Calu3 (cell line): Measurements from ENCODE around the gene SEBOX. TPM values are rescaled to one million over a fixed set of nuclear protein-coding genes. Genes with fewer than 3 reads are reported as not detected.

Experiments
- BruUV-seq: library from RNA; stranded (reverse); fragments of 400-500 nt; replicated peaks from 2 replicates; lab custom pipeline; 2021; lab: Mats Ljungman, UMichigan
- CTCF ChIA-PET: fragments of 300-600 bp; sonication (Branson Sonifier 250); formaldehyde crosslinking; loops from one replicate; lab custom pipeline; 2022; ENCODE audit warnings: antibody characterized with exemption; lab: Charles Lee
- DNase-seq: peaks from one replicate; pipeline ENCODE4 v3.0.0; 2022
- H3K27ac Mint-ChIP-seq: one replicate; pipeline ENCODE4 v1.8.0; 2022; ENCODE audit warnings: mixed read lengths; ENCODE audit not compliant: unreplicated experiment
- H3K27me3 Mint-ChIP-seq: one replicate; pipeline ENCODE4 v1.8.0; 2022; ENCODE audit warnings: mixed read lengths; ENCODE audit not compliant: unreplicated experiment
- H3K36me3 Mint-ChIP-seq: one replicate; pipeline ENCODE4 v1.8.0; 2022; ENCODE audit warnings: mild to moderate bottlenecking, moderate library complexity, mixed read lengths; ENCODE audit not compliant: insufficient read depth, unreplicated experiment
- H3K4me1 Mint-ChIP-seq: one replicate; pipeline ENCODE4 v1.8.0; 2022; ENCODE audit warnings: mild to moderate bottlenecking, low read depth, mixed read lengths; ENCODE audit not compliant: unreplicated experiment
- H3K4me3 Mint-ChIP-seq: one replicate; pipeline ENCODE4 v1.8.0; 2022; ENCODE audit warnings: mild to moderate bottlenecking, low read depth, moderate library complexity, mixed read lengths; ENCODE audit not compliant: unreplicated experiment
- H3K9me3 Mint-ChIP-seq: one replicate; pipeline ENCODE4 v1.8.0; 2022; ENCODE audit warnings: low read depth, mixed read lengths; ENCODE audit not compliant: unreplicated experiment
- intact Hi-C: fragments of 100-400 bp; cut with micrococcal nuclease; formaldehyde crosslinking; loops from one replicate; pipeline ENCODE4 v1.10.0; 2022; ENCODE audit not compliant: unreplicated experiment
- total RNA-seq: library from RNA; stranded (reverse); gene quantifications from 2 replicates; pipeline ENCODE4 v1.2.3, GENCODE V29; 2022
- TF ChIP-seq, protein P1 (sequence below): fragments of 200-600 bp; IDR thresholded peaks from one replicate; pipeline ENCODE4 v1.8.0; 2022; ENCODE audit warnings: antibody characterized with exemption; ENCODE audit not compliant: unreplicated experiment

The SEBOX gene
- total RNA-seq, 1 experiment from 2014 or later: not detected

DNA sequence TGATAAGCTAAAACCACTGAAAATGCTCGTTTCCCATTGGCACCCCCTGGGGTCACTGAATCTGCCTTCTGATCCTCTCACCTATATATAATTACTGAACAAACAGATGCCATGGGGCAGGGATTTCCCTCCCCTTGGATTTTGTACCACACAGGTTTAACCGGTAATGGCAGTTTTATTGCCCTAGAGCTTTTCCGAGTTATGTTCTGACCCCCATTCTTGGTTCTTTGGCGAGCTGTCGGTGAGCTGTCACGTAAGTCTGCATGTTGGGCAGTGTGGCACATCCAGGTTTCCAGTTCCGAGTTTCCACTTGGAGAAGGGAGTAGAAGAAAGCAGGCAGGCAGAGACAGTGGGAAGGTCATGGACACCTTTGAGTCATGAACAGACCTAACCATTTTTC is 38.9 kb downstream of the SEBOX start:
- DNase-seq: peak; percentile 67
- H3K9me3 Mint-ChIP-seq: no peaks in the 10 kb centered on the region
- intact Hi-C loops: loop anchor here (5.0 to 10.0 kb wide), 2 partner anchors 69 to 271 kb away; no protein-coding TSS in a partner anchor
- H3K36me3 Mint-ChIP-seq: peaks cover 55% of the 10 kb centered on the region
- H3K27ac Mint-ChIP-seq: peak overlapping the region; percentile 87
- CTCF ChIA-PET: interaction anchor here (0.6 to 1.2 kb wide), 4 partner anchors 9 to 521 kb away, joined by 3 to 6 read pairs (median 4); partner anchors contain the start of genes IFT20 and TNFAIP1
- H3K4me1 Mint-ChIP-seq: peaks cover 48% of the 10 kb centered on the region
- TF ChIP-seq, protein P1, sequence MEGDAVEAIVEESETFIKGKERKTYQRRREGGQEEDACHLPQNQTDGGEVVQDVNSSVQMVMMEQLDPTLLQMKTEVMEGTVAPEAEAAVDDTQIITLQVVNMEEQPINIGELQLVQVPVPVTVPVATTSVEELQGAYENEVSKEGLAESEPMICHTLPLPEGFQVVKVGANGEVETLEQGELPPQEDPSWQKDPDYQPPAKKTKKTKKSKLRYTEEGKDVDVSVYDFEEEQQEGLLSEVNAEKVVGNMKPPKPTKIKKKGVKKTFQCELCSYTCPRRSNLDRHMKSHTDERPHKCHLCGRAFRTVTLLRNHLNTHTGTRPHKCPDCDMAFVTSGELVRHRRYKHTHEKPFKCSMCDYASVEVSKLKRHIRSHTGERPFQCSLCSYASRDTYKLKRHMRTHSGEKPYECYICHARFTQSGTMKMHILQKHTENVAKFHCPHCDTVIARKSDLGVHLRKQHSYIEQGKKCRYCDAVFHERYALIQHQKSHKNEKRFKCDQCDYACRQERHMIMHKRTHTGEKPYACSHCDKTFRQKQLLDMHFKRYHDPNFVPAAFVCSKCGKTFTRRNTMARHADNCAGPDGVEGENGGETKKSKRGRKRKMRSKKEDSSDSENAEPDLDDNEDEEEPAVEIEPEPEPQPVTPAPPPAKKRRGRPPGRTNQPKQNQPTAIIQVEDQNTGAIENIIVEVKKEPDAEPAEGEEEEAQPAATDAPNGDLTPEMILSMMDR: no peak
- H3K27me3 Mint-ChIP-seq: no peaks in the 10 kb centered on the region
- peak overlapping the region; percentile 43 for H3K4me3 Mint-ChIP-seq
- BruUV-seq: no TSS peak

DNA sequence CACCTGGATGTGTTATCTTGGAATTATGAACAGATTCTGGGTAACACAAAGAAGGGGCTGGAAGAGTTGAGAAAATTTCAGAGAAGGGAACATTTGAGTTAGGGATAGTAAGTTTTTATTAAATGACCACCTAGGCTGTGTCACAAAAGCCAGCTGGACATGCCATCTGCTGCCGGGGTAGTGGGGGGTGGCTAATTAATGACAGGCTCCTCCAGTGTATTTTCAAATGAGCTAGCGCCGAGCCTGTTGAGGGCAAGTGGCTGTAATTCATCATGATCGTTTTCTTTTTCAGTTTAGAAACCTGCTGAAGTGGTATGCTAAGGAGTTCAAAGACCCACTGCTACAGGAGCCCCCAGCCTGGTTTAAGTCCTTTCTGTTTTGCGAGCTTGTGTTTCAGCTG is 39.8 kb downstream of the SEBOX start:
- H3K27ac Mint-ChIP-seq: peak overlapping the region; percentile 47
- no peaks in the 10 kb centered on the region for H3K27me3 Mint-ChIP-seq
- H3K4me3 Mint-ChIP-seq: peak overlapping the region; percentile 41
- H3K36me3 Mint-ChIP-seq: peaks cover 62% of the 10 kb centered on the region
- CTCF ChIA-PET: interaction anchor here (0.7 to 1.2 kb wide), 3 partner anchors 10 to 92 kb away, joined by 3 to 6 read pairs (median 3); partner anchors contain the start of genes IFT20 and TNFAIP1
- peaks cover 57% of the 10 kb centered on the region for H3K4me1 Mint-ChIP-seq
- no TSS peak for BruUV-seq
- intact Hi-C loops: loop anchor here (5.0 to 10.0 kb wide), 2 partner anchors 68 to 270 kb away; no protein-coding TSS in a partner anchor
- TF ChIP-seq, protein P1: no peak
- no peaks in the 10 kb centered on the region for H3K9me3 Mint-ChIP-seq
- DNase-seq: no peak

DNA sequence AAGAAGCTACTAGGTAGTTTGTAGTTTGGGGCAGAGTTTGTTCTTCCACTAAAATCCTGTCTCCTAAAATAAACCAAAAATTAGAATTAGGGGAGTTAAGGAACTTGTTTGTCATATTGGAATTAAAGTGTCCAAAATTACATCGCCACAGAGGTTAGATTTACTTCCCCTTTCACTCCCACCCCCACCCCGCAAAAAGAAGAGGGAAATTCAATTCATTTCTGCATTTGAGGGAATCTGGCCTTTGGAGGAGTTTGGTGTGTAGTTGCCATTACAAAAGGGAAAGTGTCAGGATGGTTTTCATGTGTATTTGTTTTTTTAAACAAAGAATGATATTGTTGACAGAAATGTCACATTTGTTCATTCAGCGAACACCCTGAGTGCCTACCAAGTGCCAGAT is 40.2 kb downstream of the SEBOX start:
- TF ChIP-seq, protein P1: no peak
- H3K27me3 Mint-ChIP-seq: no peaks in the 10 kb centered on the region
- H3K4me1 Mint-ChIP-seq: peaks cover 61% of the 10 kb centered on the region
- no peaks in the 10 kb centered on the region for H3K9me3 Mint-ChIP-seq
- CTCF ChIA-PET: interaction anchor here (0.7 to 1.2 kb wide), 2 partner anchors 11 to 91 kb away, joined by 3 read pairs; partner anchors contain the start of gene TNFAIP1
- no TSS peak for BruUV-seq
- H3K36me3 Mint-ChIP-seq: peaks cover 67% of the 10 kb centered on the region
- H3K27ac Mint-ChIP-seq: peak overlapping the region; percentile 47
- H3K4me3 Mint-ChIP-seq: peak overlapping the region; percentile 41
- intact Hi-C loops: loop anchor here (5.0 to 10.0 kb wide), 3 partner anchors 67 to 270 kb away; no protein-coding TSS in a partner anchor
- DNase-seq: no peak

DNA sequence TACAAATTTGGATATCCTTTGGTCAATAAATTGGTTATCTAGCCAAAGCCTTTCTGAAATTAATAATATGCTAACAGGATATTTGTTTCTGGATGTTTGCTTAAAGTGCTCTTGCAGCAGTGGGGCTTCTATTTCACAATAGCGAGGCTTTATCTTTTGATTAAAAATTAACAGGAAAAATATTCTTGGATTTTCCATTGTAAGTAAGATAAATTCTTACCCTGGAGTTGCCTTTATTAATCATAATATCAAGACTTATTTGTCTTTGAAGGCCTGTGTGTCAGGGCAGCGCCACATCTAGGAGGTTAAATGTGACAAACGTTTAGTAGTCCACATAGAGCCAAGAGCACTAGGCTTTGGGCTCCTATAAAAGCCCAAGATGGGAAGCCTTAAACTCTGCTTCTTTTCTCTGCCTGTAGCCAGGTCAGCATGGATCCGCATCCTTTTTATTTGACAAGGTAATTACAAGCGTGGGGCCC is 40.7 kb downstream of the SEBOX start:
- intact Hi-C loops: loop anchor here (5.0 to 10.0 kb wide), 2 partner anchors 92 to 270 kb away; no protein-coding TSS in a partner anchor
- H3K27ac Mint-ChIP-seq: peak overlapping the region; percentile 47
- H3K36me3 Mint-ChIP-seq: peaks cover 71% of the 10 kb centered on the region

More for the DNA sequence above, 40.7 kb downstream of the SEBOX start:
- H3K9me3 Mint-ChIP-seq: no peaks in the 10 kb centered on the region
- CTCF ChIA-PET: interaction anchor here (0.7 kb wide), 1 partner anchor 11 kb away, joined by 3 read pairs; the partner anchor contains the start of gene TNFAIP1
- H3K27me3 Mint-ChIP-seq: no peaks in the 10 kb centered on the region
- H3K4me3 Mint-ChIP-seq: peak overlapping the region; percentile 41
- no TSS peak for BruUV-seq
- TF ChIP-seq, protein P1: no peak
- DNase-seq: no peak
- peaks cover 63% of the 10 kb centered on the region for H3K4me1 Mint-ChIP-seq
